HepG2 (cell line): Measurements from ENCODE around the gene CCDC158. TPM values are rescaled to one million over a fixed set of nuclear protein-coding genes. Genes with fewer than 3 reads are reported as not detected.

Source experiments
- ATF7 ChIP-seq, 2 experiments: fragments of 450-650 bp in 1 of 2; sonication (generic) in 1 of 2; formaldehyde crosslinking in 1 of 2; IDR thresholded peaks; 2 replicates each; pipeline versions ENCODE4 v1.4.0 to v1.6.1; 2016 to 2020; ENCODE audit warnings: antibody characterized with exemption in 1 of 2, mild to moderate bottlenecking in 1 of 2, missing genetic modification reagents in 1 of 2
- CBX5 ChIP-seq: sonication (generic); formaldehyde crosslinking; IDR thresholded peaks from 2 replicates; pipeline ENCODE4 v1.4.0; 2020; ENCODE audit warnings: missing genetic modification reagents, borderline replicate concordance
- HNRNPK ChIP-seq: fragments of 200-400 bp; formaldehyde crosslinking; IDR thresholded peaks from 2 replicates; pipeline ENCODE4 v1.6.1; 2018; ENCODE audit warnings: low read length, low read depth, moderate library complexity, mild to moderate bottlenecking; ENCODE audit not compliant: poor library complexity, severe bottlenecking
- IRX3 ChIP-seq: sonication (generic); formaldehyde crosslinking; IDR thresholded peaks from 2 replicates; pipeline ENCODE4 v1.8.1; 2023; ENCODE audit warnings: mild to moderate bottlenecking, low read depth, missing genetic modification reagents, borderline replicate concordance
- KDM5B ChIP-seq: sonication (generic); formaldehyde crosslinking; IDR thresholded peaks from 2 replicates; pipeline ENCODE4 v1.4.0; 2020; ENCODE audit warnings: missing genetic modification reagents, mild to moderate bottlenecking, borderline replicate concordance
- MYC ChIP-seq: sonication (generic); formaldehyde crosslinking; IDR thresholded peaks from 2 replicates; pipeline ENCODE4 v1.9.0; 2021; ENCODE audit warnings: missing genetic modification reagents, borderline replicate concordance
- NFE2L2 ChIP-seq: fragments of 150-350 bp; IDR thresholded peaks from 2 replicates; pipeline ENCODE4 v1.6.1; 2014; ENCODE audit warnings: low read length
- NR2F6 ChIP-seq, 2 experiments: IDR thresholded peaks; 2 replicates each; pipeline ENCODE4 v1.6.1; 2016; ENCODE audit warnings: antibody characterized with exemption in 1 of 2, mild to moderate bottlenecking in 1 of 2
- SAFB2 ChIP-seq: sonication (generic); formaldehyde crosslinking; IDR thresholded peaks from 2 replicates; pipeline ENCODE4 v1.5.1; 2020; ENCODE audit warnings: missing genetic modification reagents, low read depth, mild to moderate bottlenecking, borderline replicate concordance
- SATB2 ChIP-seq: sonication (generic); formaldehyde crosslinking; IDR thresholded peaks from 2 replicates; pipeline ENCODE4 v1.5.0; 2020; ENCODE audit warnings: missing genetic modification reagents
- TAF15 ChIP-seq: fragments of 200-400 bp; formaldehyde crosslinking; IDR thresholded peaks from one replicate; pipeline ENCODE4 v1.6.1; 2018; ENCODE audit warnings: mild to moderate bottlenecking, low read depth, low read length; ENCODE audit not compliant: poor library complexity, severe bottlenecking
- XBP1 ChIP-seq: sonication (generic); formaldehyde crosslinking; IDR thresholded peaks from 2 replicates; pipeline ENCODE4 v1.5.0; 2020; ENCODE audit warnings: missing genetic modification reagents
- ZBTB38 ChIP-seq: sonication (generic); formaldehyde crosslinking; IDR thresholded peaks from 2 replicates; pipeline ENCODE4 v1.5.1; 2020; ENCODE audit warnings: mild to moderate bottlenecking, missing genetic modification reagents
- ZNF207 ChIP-seq: fragments of 450-650 bp; IDR thresholded peaks from 2 replicates; pipeline ENCODE4 v1.6.1; 2016; ENCODE audit warnings: antibody characterized with exemption, borderline replicate concordance
- ZNF354B ChIP-seq: sonication (generic); formaldehyde crosslinking; IDR thresholded peaks from 2 replicates; pipeline ENCODE4 v1.8.0; 2022; ENCODE audit warnings: mild to moderate bottlenecking, missing genetic modification reagents
- ZNF556 ChIP-seq: sonication (generic); formaldehyde crosslinking; IDR thresholded peaks from 2 replicates; pipeline ENCODE4 v1.4.0; 2020; ENCODE audit warnings: mild to moderate bottlenecking, missing genetic modification reagents, borderline replicate concordance
- polyA plus RNA-seq, 8 experiments: library from polyadenylated mRNA; depleted of rRNA in 3 of 8; stranded (reverse) in 7 of 8; unstranded in 1 of 8; fragments of >200 nt; fragmentation: Illumina TruSeq in 4 of 8; extraction: Trizol in 4 of 8; gene quantifications; 2 replicates each; pipeline versions ENCODE4 v1.2.1 to v1.2.3, GENCODE V29; 2011 to 2016; ENCODE audit warnings: low read depth in 4 of 8, missing spikeins in 1 of 8, mixed read lengths in 1 of 8; ENCODE audit not compliant: insufficient read depth in 1 of 8
- total RNA-seq, 5 experiments: library from RNA; depleted of rRNA; stranded (reverse); fragments of >200 nt; fragmentation: Illumina TruSeq; extraction: Trizol; gene quantifications; 2 replicates each; pipeline ENCODE4 v1.2.3, GENCODE V29; 2016; ENCODE audit warnings: low read depth in 1 of 5
- TF ChIP-seq, protein P1 (sequence below): sonication (generic); formaldehyde crosslinking; IDR thresholded peaks from 2 replicates; pipeline ENCODE4 v1.8.1; 2022; ENCODE audit warnings: low read depth, mild to moderate bottlenecking, missing genetic modification reagents
- TF ChIP-seq, protein P2 (sequence below): IDR thresholded peaks from 2 replicates; pipeline ENCODE4 v1.6.1; 2016; ENCODE audit warnings: missing compliant biosample characterization, missing genetic modification reagents, borderline replicate concordance
- TF ChIP-seq, protein P3 (sequence below): sonication (generic); formaldehyde crosslinking; IDR thresholded peaks from 2 replicates; pipeline ENCODE4 v1.8.0; 2022; ENCODE audit warnings: mild to moderate bottlenecking, missing genetic modification reagents; ENCODE audit not compliant: insufficient replicate concordance

The CCDC158 gene
- total and polyA plus RNA-seq, 2 of the 13 experiments (the other 11 are each of a cell fraction or from before 2014, with no cell fraction given), result not detected

- TF ChIP-seq SATB2 (CRISPR knock-in tag) (0 out of 2 replicates have a peak, but pooled peaks have one; percentile 44), IRX3 (CRISPR knock-in tag) (peak; percentile 25; the same call in 1 of the 2 replicates), TAF15 (no peak), CBX5 (no peak; the same call in 1 of the 2 replicates), NFE2L2 (no peak), SAFB2 (CRISPR knock-in tag) (no peak; the same call in 1 of the 2 replicates), ZNF354B (CRISPR knock-in tag) (peak; percentile 53; the same call in 1 of the 2 replicates), NR2F6 (IDR thresholded peaks at IDR 0.05) (no peak), NR2F6 (CRISPR knock-in tag; IDR thresholded peaks at IDR 0.05) (peak; percentile 58; the same call in 1 of the 2 replicates), MYC (CRISPR knock-in tag) (peak; percentile 90; the same call in 1 of the 2 replicates), XBP1 (CRISPR knock-in tag) (no peak; the same call in 1 of the 2 replicates), ZNF556 (CRISPR knock-in tag) (peak; percentile 46; the same call in 1 of the 2 replicates), HNRNPK (peak; percentile 54), KDM5B (CRISPR knock-in tag) (peak; percentile 82; the same call in 1 of the 2 replicates), ZBTB38 (CRISPR knock-in tag) (peak; percentile 9; the same call in 1 of the 2 replicates), ZNF207 (no peak), ATF7 (IDR thresholded peaks at IDR 0.05) (no peak), ATF7 (CRISPR knock-in tag; IDR thresholded peaks at IDR 0.05) (no peak)
- TF ChIP-seq, protein P1, sequence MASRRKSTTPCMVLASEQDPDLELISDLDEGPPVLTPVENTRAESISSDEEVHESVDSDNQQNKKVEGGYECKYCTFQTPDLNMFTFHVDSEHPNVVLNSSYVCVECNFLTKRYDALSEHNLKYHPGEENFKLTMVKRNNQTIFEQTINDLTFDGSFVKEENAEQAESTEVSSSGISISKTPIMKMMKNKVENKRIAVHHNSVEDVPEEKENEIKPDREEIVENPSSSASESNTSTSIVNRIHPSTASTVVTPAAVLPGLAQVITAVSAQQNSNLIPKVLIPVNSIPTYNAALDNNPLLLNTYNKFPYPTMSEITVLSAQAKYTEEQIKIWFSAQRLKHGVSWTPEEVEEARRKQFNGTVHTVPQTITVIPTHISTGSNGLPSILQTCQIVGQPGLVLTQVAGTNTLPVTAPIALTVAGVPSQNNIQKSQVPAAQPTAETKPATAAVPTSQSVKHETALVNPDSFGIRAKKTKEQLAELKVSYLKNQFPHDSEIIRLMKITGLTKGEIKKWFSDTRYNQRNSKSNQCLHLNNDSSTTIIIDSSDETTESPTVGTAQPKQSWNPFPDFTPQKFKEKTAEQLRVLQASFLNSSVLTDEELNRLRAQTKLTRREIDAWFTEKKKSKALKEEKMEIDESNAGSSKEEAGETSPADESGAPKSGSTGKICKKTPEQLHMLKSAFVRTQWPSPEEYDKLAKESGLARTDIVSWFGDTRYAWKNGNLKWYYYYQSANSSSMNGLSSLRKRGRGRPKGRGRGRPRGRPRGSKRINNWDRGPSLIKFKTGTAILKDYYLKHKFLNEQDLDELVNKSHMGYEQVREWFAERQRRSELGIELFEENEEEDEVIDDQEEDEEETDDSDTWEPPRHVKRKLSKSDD (CRISPR knock-in tag), result no peak
- TF ChIP-seq, protein P2, sequence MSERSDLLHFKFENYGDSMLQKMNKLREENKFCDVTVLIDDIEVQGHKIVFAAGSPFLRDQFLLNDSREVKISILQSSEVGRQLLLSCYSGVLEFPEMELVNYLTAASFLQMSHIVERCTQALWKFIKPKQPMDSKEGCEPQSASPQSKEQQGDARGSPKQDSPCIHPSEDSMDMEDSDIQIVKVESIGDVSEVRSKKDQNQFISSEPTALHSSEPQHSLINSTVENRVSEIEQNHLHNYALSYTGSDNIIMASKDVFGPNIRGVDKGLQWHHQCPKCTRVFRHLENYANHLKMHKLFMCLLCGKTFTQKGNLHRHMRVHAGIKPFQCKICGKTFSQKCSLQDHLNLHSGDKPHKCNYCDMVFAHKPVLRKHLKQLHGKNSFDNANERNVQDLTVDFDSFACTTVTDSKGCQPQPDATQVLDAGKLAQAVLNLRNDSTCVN (CRISPR knock-in tag), result peak; percentile 69; the same call in 1 of the 2 replicates
- TF ChIP-seq, protein P3, sequence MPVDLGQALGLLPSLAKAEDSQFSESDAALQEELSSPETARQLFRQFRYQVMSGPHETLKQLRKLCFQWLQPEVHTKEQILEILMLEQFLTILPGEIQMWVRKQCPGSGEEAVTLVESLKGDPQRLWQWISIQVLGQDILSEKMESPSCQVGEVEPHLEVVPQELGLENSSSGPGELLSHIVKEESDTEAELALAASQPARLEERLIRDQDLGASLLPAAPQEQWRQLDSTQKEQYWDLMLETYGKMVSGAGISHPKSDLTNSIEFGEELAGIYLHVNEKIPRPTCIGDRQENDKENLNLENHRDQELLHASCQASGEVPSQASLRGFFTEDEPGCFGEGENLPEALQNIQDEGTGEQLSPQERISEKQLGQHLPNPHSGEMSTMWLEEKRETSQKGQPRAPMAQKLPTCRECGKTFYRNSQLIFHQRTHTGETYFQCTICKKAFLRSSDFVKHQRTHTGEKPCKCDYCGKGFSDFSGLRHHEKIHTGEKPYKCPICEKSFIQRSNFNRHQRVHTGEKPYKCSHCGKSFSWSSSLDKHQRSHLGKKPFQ (CRISPR knock-in tag), result peak; percentile 46
Measured at GRCh38 chr4:76305971-76306881, 114.7 kb downstream of the CCDC158 start, which contains the start of gene STBD1 (continued).
